PFSK-1 (cell line): ENCODE measurements around the gene TMEM52.

Source experiments
- FOXP2 ChIP-seq: optimal IDR thresholded peaks from 2 replicates; pipeline ENCODE3; 2011; ENCODE audit warnings: borderline replicate concordance, control low read depth, inconsistent platforms; ENCODE audit not compliant: insufficient read depth; ENCODE audit errors: extremely low read length, extremely low read depth
- POLR2AphosphoS5 ChIP-seq: IDR thresholded peaks from 2 replicates; pipeline ENCODE4 v1.6.1; 2012; ENCODE audit warnings: low read depth, mild to moderate bottlenecking, control low read depth, low read length, moderate library complexity
- SIN3A ChIP-seq: IDR thresholded peaks from 2 replicates; pipeline ENCODE4 v1.6.1; 2012; ENCODE audit warnings: mild to moderate bottlenecking, low read length, moderate library complexity, borderline replicate concordance; ENCODE audit not compliant: insufficient read depth
- TAF1 ChIP-seq: IDR thresholded peaks from 2 replicates; pipeline ENCODE4 v1.6.1; 2012; ENCODE audit warnings: low read length, control low read depth, borderline replicate concordance; ENCODE audit not compliant: insufficient read depth
- TF ChIP-seq, protein P1 (sequence below), 2 experiments: IDR thresholded peaks; 2 replicates each; pipeline versions ENCODE4 v1.6.1 to v1.8.0; 2011 to 2012; ENCODE audit warnings: low read depth in 2 of 2, low read length in 2 of 2, control low read depth in 1 of 2, inconsistent platforms in 1 of 2, mild to moderate bottlenecking in 1 of 2, moderate library complexity in 1 of 2; ENCODE audit not compliant: insufficient read depth in 1 of 2

TMEM52 gene

DNA sequence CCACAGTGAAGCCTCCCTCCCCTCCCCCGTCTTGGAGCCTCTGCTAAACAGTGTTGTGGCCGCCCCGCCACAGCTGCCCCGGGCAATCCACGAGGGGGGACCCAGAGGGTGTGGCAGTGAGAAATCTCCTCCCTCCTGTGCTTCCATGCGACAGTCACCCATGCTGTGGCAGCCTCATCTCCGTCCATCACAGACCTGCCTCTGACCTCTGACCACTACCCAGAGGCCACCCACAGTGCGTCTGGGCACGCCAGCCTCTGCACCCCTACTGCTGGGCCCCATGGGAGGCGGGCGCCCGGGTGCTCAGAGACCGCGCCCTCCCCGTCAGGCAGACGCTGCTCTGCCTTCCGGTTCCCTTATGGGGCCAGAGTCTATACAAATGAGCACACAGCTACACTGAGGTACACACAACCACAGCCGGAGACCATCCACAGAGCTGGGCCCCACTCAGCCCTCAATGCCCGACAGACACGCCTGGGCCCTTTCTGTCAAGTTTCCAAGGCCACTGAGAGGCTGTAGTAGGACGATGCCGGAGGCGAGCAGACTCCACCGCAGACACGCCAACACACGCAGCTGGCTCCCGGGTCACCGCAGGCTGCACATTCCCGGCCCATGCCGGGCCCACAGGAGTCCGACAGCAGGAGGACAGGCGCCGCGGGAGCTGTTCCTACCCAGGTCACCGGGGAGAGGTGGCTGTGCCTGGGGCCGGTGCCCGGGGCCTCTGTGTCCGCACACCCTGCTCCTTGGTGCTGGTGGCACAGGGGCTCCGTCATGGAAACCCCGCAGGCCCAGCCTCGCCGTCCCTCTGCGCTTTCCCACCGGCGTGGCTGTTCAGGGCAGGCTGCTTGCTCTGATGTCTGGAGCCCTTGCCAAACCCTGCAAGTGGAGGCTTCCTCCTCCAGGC is 23.9 kb upstream of the TMEM52 start:
- TF ChIP-seq POLR2AphosphoS5 (no peak), SIN3A (no peak), TAF1 (no peak), FOXP2 (no peak)
- TF ChIP-seq, protein P1, sequence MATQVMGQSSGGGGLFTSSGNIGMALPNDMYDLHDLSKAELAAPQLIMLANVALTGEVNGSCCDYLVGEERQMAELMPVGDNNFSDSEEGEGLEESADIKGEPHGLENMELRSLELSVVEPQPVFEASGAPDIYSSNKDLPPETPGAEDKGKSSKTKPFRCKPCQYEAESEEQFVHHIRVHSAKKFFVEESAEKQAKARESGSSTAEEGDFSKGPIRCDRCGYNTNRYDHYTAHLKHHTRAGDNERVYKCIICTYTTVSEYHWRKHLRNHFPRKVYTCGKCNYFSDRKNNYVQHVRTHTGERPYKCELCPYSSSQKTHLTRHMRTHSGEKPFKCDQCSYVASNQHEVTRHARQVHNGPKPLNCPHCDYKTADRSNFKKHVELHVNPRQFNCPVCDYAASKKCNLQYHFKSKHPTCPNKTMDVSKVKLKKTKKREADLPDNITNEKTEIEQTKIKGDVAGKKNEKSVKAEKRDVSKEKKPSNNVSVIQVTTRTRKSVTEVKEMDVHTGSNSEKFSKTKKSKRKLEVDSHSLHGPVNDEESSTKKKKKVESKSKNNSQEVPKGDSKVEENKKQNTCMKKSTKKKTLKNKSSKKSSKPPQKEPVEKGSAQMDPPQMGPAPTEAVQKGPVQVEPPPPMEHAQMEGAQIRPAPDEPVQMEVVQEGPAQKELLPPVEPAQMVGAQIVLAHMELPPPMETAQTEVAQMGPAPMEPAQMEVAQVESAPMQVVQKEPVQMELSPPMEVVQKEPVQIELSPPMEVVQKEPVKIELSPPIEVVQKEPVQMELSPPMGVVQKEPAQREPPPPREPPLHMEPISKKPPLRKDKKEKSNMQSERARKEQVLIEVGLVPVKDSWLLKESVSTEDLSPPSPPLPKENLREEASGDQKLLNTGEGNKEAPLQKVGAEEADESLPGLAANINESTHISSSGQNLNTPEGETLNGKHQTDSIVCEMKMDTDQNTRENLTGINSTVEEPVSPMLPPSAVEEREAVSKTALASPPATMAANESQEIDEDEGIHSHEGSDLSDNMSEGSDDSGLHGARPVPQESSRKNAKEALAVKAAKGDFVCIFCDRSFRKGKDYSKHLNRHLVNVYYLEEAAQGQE (IDR thresholded peaks at IDR 0.05; ENCODE audit: insufficient read depth in 1 of 2, low read depth in 2 of 2, low read length in 2 of 2), result no peak

DNA sequence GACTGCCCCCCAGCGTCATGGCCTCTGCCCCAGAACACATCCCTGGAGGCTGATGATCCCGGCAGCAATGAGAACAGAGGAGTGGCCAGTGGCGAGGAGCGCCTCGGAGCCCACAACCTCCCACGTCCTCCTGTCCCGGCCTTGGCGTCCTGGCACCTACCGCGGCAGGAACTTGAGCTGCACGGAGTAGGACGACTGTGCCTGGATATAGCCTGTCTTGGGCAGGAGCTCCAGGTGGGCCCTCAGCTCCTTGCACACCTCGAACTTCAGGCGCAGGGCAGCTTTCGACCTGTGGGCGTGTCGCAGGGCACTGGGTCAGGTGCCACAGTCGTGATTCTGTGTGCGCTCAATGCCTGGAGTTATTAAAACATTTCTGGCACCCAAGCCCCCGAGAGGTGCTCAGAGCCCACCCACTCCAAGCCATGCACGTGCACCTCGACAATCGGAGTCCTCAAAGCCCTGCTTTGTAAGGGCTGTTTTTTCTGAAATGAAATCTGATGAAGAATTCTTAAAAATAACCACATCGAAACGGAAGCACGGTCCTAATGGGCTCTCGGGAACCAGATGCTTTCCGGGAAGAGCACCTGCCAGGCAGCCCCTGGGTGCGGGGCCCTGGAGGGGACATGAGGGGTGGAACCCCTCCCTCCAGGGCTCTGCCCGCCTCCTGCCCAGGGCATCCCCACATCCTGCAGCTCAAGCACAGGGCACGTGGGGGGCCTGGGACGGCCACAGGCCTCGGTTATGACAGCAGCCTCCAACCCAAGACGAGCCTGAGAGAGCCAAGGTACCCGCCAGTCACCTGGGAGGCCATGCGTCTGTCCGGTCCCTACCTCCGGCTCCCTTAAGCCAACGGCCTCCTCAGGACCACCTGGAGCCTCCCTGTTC is 23.0 kb upstream of the TMEM52 start:
- TF ChIP-seq, protein P1 (IDR thresholded peaks at IDR 0.05; ENCODE audit: insufficient read depth in 1 of 2, low read depth in 2 of 2, low read length in 2 of 2), result no peak
- TF ChIP-seq FOXP2 (no peak), SIN3A (no peak), POLR2AphosphoS5 (no peak), TAF1 (no peak)

DNA sequence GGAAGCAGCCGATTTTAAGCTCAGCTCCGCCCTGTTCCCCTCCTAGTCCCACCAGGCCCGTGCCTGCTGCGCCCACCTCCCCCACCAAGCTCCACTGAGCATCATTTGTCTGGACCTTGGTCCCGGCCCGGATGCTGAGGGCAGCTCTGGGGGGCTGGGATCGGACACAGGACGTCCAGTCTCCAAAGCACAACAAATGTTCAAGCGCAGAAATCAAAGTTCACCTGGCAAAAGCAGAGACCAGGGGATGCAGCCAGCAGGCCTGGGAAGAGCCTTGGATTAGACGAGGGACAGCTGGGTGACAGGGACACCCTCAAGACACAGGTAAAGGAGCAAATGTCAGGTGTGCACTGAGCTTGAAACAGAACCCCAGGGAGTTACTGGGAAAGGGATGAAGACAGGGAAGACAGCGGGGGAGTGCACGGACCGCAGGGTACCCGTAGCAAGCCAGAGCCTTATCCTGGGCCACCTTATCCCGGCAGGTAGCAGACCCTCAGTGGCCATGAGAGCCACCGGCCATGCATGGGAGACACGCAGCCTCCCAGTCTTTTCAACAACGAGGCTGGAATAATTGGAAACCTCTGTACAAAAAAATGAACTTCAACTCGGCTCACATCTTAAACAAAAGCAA is 22.2 kb upstream of the TMEM52 start:
- TF ChIP-seq SIN3A (no peak), FOXP2 (no peak)

- TF ChIP-seq TAF1 (no peak), FOXP2 (no peak), POLR2AphosphoS5 (no peak), SIN3A (no peak)
- TF ChIP-seq, protein P1 (IDR thresholded peaks at IDR 0.05; ENCODE audit: insufficient read depth in 1 of 2, low read depth in 2 of 2, low read length in 2 of 2), result no peak
Measured at GRCh38 chr1:1940123-1940425, 21.0 kb upstream of the TMEM52 start.

DNA sequence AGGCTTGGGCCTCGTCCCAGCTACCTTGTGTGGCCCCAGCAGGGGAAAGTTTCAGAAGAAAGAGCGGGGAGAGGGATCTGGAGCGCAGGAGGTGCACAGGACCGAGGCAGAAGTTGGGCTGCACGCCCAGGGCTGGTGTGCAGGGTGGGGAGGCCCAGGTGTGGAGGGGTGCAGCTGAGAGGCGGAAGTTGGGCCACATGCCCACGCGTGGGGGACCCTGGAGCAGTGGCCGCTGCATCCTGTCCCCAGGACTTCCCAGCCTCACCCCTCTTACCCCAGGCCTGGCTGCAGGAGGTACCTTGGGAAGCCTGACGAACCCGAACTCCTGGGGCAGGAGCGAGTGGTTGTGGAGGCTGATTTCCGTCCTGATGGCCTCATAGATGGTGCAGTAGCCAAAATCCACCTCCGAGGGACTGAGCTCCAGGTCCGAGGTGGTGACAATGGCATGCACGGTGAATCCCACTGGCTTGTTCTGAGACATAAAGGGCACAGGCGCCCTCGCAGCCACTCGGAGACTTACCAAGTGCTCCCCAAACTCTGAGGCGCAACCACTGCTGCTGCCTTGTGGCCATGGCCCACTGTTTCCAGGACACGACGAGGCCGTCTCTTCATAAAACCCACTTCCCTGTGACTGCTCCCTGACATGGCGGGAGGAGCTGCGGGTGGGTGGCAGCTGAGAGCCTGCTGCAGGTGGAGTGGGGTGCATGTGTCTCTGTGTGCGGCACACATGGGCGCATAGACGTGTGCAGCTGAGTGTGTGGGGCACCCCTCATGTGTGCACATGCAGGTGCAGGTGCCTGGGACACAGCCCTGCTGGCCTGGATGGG is 20.4 kb upstream of the TMEM52 start:
- TF ChIP-seq SIN3A, result no peak
- no peak for TF ChIP-seq POLR2AphosphoS5
